H1 (cell line): ENCODE results near the gene PNMA1. TPM values are rescaled to one million over a fixed set of nuclear protein-coding genes. Genes with fewer than 3 reads are reported as not detected.

ENCODE experiments used
- CTCF ChIA-PET: fragments of 300-600 bp; sonication (Branson Sonifier 250); formaldehyde crosslinking; loops from one replicate; lab custom pipeline; 2021; ENCODE audit not compliant: partially characterized antibody; lab: Charles Lee
- POLR2A ChIA-PET: fragments of 300-600 bp; sonication (Branson Sonifier 250); formaldehyde crosslinking; loops from one replicate; lab custom pipeline; 2021; ENCODE audit warnings: inconsistent platforms; ENCODE audit not compliant: partially characterized antibody; lab: Charles Lee
- DNase-seq, 2 experiments: peaks; one replicate each; pipeline versions ENCODE4 v3.0.0 to v3.0.0-alpha.2; 2010 to 2022; ENCODE audit warnings: low spot score in 2 of 2, low read depth in 1 of 2, mixed read lengths in 1 of 2
- FAIRE-seq: peaks from 2 replicates; lab custom pipeline; 2011; peaks lifted over from hg19 to GRCh38; lab: Jason Lieb, UNC
- H2AFZ ChIP-seq: 2 replicates; pipeline ENCODE4 v1.8.1; 2012; ENCODE audit warnings: low read length, inconsistent platforms
- H2AK5ac ChIP-seq: 2 replicates; pipeline ENCODE4 v1.6.1; 2013; ENCODE audit warnings: low read depth, low read length
- H2BK120ac ChIP-seq: replicated peaks from 2 replicates; pipeline ENCODE3; 2013; ENCODE audit warnings: low read depth, low read length, inconsistent platforms
- H2BK12ac ChIP-seq: 2 replicates; pipeline ENCODE4 v1.6.1; 2013; ENCODE audit warnings: low read depth, low read length
- H2BK15ac ChIP-seq: 2 replicates; pipeline ENCODE4 v1.6.1; 2013; ENCODE audit warnings: low read length
- H2BK20ac ChIP-seq: 2 replicates; pipeline ENCODE4 v1.6.1; 2013; ENCODE audit warnings: low read length
- H2BK5ac ChIP-seq: 2 replicates; pipeline ENCODE4 v1.6.1; 2013; ENCODE audit warnings: low read depth, low read length
- H3K14ac ChIP-seq: 2 replicates; pipeline ENCODE4 v1.6.1; 2013; ENCODE audit warnings: inconsistent platforms; ENCODE audit not compliant: insufficient read length
- H3K18ac ChIP-seq: 2 replicates; pipeline ENCODE4 v1.6.1; 2013; ENCODE audit warnings: low read length; ENCODE audit errors: extremely low read depth
- H3K23ac ChIP-seq: 2 replicates; pipeline ENCODE4 v1.6.1; 2013; ENCODE audit warnings: inconsistent platforms; ENCODE audit not compliant: insufficient read length
- H3K23me2 ChIP-seq: 2 replicates; pipeline ENCODE4 v1.6.1; 2013; ENCODE audit warnings: low read depth, low read length
- H3K27ac ChIP-seq: 2 replicates; pipeline ENCODE4 v1.6.1; 2011; ENCODE audit warnings: low read depth, low read length, inconsistent platforms
- H3K27me3 ChIP-seq, 4 experiments: replicated peaks in 1 of 4; 1 replicate in 1 of 4; 2 replicates in 3 of 4; pipeline versions ENCODE4 v1.6.1 to v1.8.1; 2011 to 2013; ENCODE audit warnings: low read length in 3 of 4, mild to moderate bottlenecking in 3 of 4, inconsistent platforms in 2 of 4, mixed read lengths in 2 of 4, moderate library complexity in 1 of 4; ENCODE audit not compliant: control insufficient read depth in 3 of 4, insufficient read depth in 3 of 4; ENCODE audit errors: extremely low read depth in 1 of 4
- H3K36me3 ChIP-seq, 4 experiments: 2 replicates each; pipeline versions ENCODE4 v1.6.1 to v1.8.1; 2011 to 2013; ENCODE audit warnings: mild to moderate bottlenecking in 4 of 4, low read length in 3 of 4, moderate library complexity in 2 of 4, control low read depth in 1 of 4, inconsistent platforms in 1 of 4; ENCODE audit not compliant: insufficient read depth in 4 of 4, control insufficient read depth in 2 of 4
- H3K4ac ChIP-seq: replicated peaks from 2 replicates; pipeline ENCODE3; 2013; ENCODE audit warnings: low read length, low read depth, mixed read lengths, inconsistent platforms; ENCODE audit not compliant: insufficient read length
- H3K4me1 ChIP-seq, 4 experiments: replicated peaks in 1 of 4; 1 replicate in 1 of 4; 2 replicates in 3 of 4; pipeline versions ENCODE4 v1.6.1 to v1.8.1; 2011 to 2013; ENCODE audit warnings: low read length in 3 of 4, inconsistent platforms in 2 of 4, mixed read lengths in 1 of 4; ENCODE audit not compliant: insufficient read depth in 4 of 4, control insufficient read depth in 3 of 4
- H3K4me2 ChIP-seq, 2 experiments: 2 replicates each; pipeline versions ENCODE4 v1.6.1 to v1.8.1; 2011 to 2013; ENCODE audit warnings: low read depth in 2 of 2, low read length in 2 of 2, control low read depth in 1 of 2, inconsistent platforms in 1 of 2, mild to moderate bottlenecking in 1 of 2; ENCODE audit not compliant: insufficient read depth in 1 of 2
- H3K4me3 ChIP-seq, 4 experiments: fragments of 200-600, 300-600 bp in 1 of 4; sonication (generic), shearing (Covaris generic), sonication (Bioruptor Twin) in 1 of 4; 2 replicates each; pipeline versions ENCODE4 v1.5.1 to v1.8.1; 2011 to 2016; ENCODE audit warnings: low read length in 4 of 4, low read depth in 3 of 4, control low read depth in 2 of 4, inconsistent platforms in 2 of 4, mild to moderate bottlenecking in 2 of 4, mixed read lengths in 1 of 4, moderate library complexity in 1 of 4; ENCODE audit not compliant: insufficient read depth in 2 of 4; ENCODE audit errors: extremely low read depth in 1 of 4
- H3K56ac ChIP-seq: replicated peaks from 2 replicates; pipeline ENCODE3; 2013; ENCODE audit warnings: low read depth, mild to moderate bottlenecking, mixed read lengths, low read length, inconsistent platforms; ENCODE audit not compliant: insufficient read length
- H3K79me1 ChIP-seq: 2 replicates; pipeline ENCODE4 v1.6.1; 2013; ENCODE audit warnings: low read depth, low read length, control low read depth
- H3K79me2 ChIP-seq, 2 experiments: 2 replicates each; pipeline versions ENCODE4 v1.6.1 to v1.8.1; 2012 to 2013; ENCODE audit warnings: low read length in 2 of 2, mild to moderate bottlenecking in 2 of 2, inconsistent platforms in 1 of 2; ENCODE audit not compliant: insufficient read depth in 2 of 2, control insufficient read depth in 1 of 2
- H3K9ac ChIP-seq, 4 experiments: replicated peaks in 1 of 4; 1 replicate in 1 of 4; 2 replicates in 3 of 4; pipeline versions ENCODE4 v1.6.1 to v1.8.1; 2011 to 2013; ENCODE audit warnings: low read depth in 3 of 4, low read length in 3 of 4, control low read depth in 2 of 4, mild to moderate bottlenecking in 2 of 4, moderate library complexity in 2 of 4, inconsistent platforms in 1 of 4; ENCODE audit errors: extremely low read depth in 1 of 4
- H3K9me3 ChIP-seq, 2 experiments: 2 replicates each; pipeline versions ENCODE4 v1.6.1 to v1.8.1; 2012 to 2013; ENCODE audit warnings: mild to moderate bottlenecking in 2 of 2, moderate library complexity in 2 of 2, control low read depth in 1 of 2, inconsistent platforms in 1 of 2, low read depth in 1 of 2, low read length in 1 of 2, mixed read lengths in 1 of 2; ENCODE audit not compliant: insufficient read depth in 2 of 2
- H4K20me1 ChIP-seq, 2 experiments: replicated peaks in 1 of 2; 2 replicates each; pipeline versions ENCODE3 to v1.8.1; 2011 to 2013; ENCODE audit warnings: inconsistent platforms in 2 of 2, low read length in 2 of 2, mild to moderate bottlenecking in 1 of 2; ENCODE audit not compliant: insufficient read depth in 2 of 2, control insufficient read depth in 1 of 2
- H4K5ac ChIP-seq: 2 replicates; pipeline ENCODE4 v1.6.1; 2013; ENCODE audit warnings: low read length, low read depth, mixed read lengths, inconsistent platforms; ENCODE audit not compliant: insufficient read length
- H4K8ac ChIP-seq: 2 replicates; pipeline ENCODE4 v1.8.0; 2013; ENCODE audit warnings: mild to moderate bottlenecking, moderate library complexity, low read length, inconsistent platforms; ENCODE audit not compliant: insufficient read depth; ENCODE audit errors: extremely low read depth
- H4K91ac ChIP-seq: replicated peaks from 2 replicates; pipeline ENCODE3; 2013; ENCODE audit warnings: low read length, mixed read lengths, inconsistent platforms; ENCODE audit not compliant: insufficient read length
- ASH2L ChIP-seq: fragments of 200-600, 300-600 bp; sonication (generic); IDR thresholded peaks from one replicate; pipeline ENCODE4 v1.7.1; 2017; ENCODE audit warnings: low read length
- GTF2F1 ChIP-seq: IDR thresholded peaks from 2 replicates; pipeline ENCODE4 v1.6.1; 2012; ENCODE audit warnings: low read depth, low read length, improper control_type of control experiment, borderline replicate concordance
- MAFK ChIP-seq: IDR thresholded peaks from 2 replicates; pipeline ENCODE4 v1.6.1; 2012; ENCODE audit warnings: low read depth, mild to moderate bottlenecking, improper control_type of control experiment, low read length
- TEAD4 ChIP-seq: IDR thresholded peaks from 2 replicates; pipeline ENCODE4 v1.6.1; 2012; ENCODE audit warnings: low read depth, low read length, inconsistent platforms, mixed read lengths
- WGBS, 2 experiments: shearing (Covaris generic) in 1 of 2; methylation state at CpG; one replicate each; pipeline versions ENCODE4 v1.1.6 to v1.1.7; 2013 to 2015; ENCODE audit warnings: low lambda C conversion rate in 2 of 2, mixed read lengths in 2 of 2, inconsistent platforms in 1 of 2, low coverage in 1 of 2, missing lambda C conversion rate in 1 of 2; ENCODE audit not compliant: insufficient replicate concordance in 2 of 2, insufficient coverage in 1 of 2, insufficient read length in 1 of 2; ENCODE audit errors: extremely low coverage in 1 of 2, missing lambda C conversion rate in 1 of 2; 5-methylcytosine and 5-hydroxymethylcytosine counted together
- polyA plus RNA-seq, 7 experiments: library from polyadenylated mRNA; depleted of rRNA in 3 of 7; stranded (reverse) in 5 of 7; unstranded in 2 of 7; fragments of >200 nt in 5 of 7; fragments of 200-250 nt in 2 of 7; gene quantifications; 1 replicate in 5 of 7; 2 replicates in 1 of 7; 4 replicates in 1 of 7; pipeline versions ENCODE4 v1.2.1 to v1.2.3, GENCODE V29; 2011 to 2013; ENCODE audit warnings: missing spikeins in 2 of 7, mixed read lengths in 2 of 7
- total RNA-seq: library from RNA; stranded (reverse); fragmentation: NEBNext Ultra II Directional; extraction: Animal tissue kit (Norgen Biotek cat#: 25700); gene quantifications from 2 replicates; pipeline ENCODE4 v1.2.1, GENCODE V29; 2021

PNMA1 gene
- total and polyA plus RNA-seq, 2 of the 8 experiments (the other 6 are each of a cell fraction or from before 2014, with no cell fraction given) = 15.8 to 52.7 TPM

DNA sequence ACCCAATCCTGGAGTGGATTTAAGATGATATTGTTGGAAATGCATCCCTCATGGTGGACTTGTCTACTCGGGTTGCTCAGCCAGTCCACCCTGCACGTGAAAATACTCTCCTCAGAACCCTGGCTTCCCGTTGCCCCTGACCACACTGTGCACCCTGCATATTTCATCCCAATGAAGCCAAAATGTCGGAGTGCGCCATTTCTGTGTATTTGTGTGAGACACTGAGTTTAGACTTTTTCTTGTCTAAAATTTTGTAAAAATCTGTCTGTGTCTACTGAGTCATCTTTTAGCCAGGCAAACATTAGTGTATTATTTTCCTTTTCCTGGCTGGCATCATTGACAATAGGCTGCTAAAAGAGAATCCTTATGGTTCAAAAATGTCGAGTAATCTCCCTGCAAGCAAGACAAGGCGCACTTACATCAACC, 485 bp upstream of the PNMA1 start:
- H3K4me2 ChIP-seq = peak overlapping the region; percentile 85 to 99
- H3K4ac ChIP-seq = no peak overlapping the region
- H3K56ac ChIP-seq = no peak overlapping the region
- peaks cover 36% of the 10 kb centered on the region for H3K23me2 ChIP-seq
- H4K91ac ChIP-seq = no peak overlapping the region
- H3K4me1 ChIP-seq = peaks cover 4 to 27% (median 18%) of the 10 kb centered on the region in 4 experiments
- DNase-seq (no peak), FAIRE-seq (no peak)
- H2AFZ ChIP-seq = no peak overlapping the region
- no peak overlapping the region for H2BK12ac ChIP-seq
- no peak overlapping the region for H3K27ac ChIP-seq
- no peak overlapping the region for H3K9ac ChIP-seq
- H2BK20ac ChIP-seq = no peak overlapping the region
- no peak overlapping the region for H4K8ac ChIP-seq
- no peak overlapping the region for H4K5ac ChIP-seq
- H3K79me1 ChIP-seq = peaks cover 13% of the 10 kb centered on the region
- no peak overlapping the region for H2AK5ac ChIP-seq
- H2BK120ac ChIP-seq = no peak overlapping the region
- 53% methylated on average over 7 of the region's 7 CpGs; no CpG with 5 or more reads in 1 of the 2 experiments for WGBS, 2 experiments
- peaks cover 12 to 18% of the 10 kb centered on the region in 2 experiments for H4K20me1 ChIP-seq
- H3K14ac ChIP-seq = no peak overlapping the region
- no peak overlapping the region for H2BK5ac ChIP-seq
- H3K23ac ChIP-seq = no peak overlapping the region
- H3K18ac ChIP-seq = no peak overlapping the region
- 0 out of 8 replicates have a peak, but pooled peaks cover 0 to 3% (median 0%) of the 10 kb centered on the region in 4 experiments for H3K36me3 ChIP-seq
- peaks cover 0 to 6% (median 2%) of the 10 kb centered on the region in 4 experiments; a peak in 3 of 7 replicates for H3K27me3 ChIP-seq
- peaks cover 5 to 33% of the 10 kb centered on the region in 2 experiments for H3K79me2 ChIP-seq
- no peaks in the 10 kb centered on the region for H3K9me3 ChIP-seq
- ChIA-PET CTCF (no interaction called here), POLR2A (interaction anchor here (0.8 to 2.3 kb wide), 4 partner anchors 8 to 136 kb away, joined by 3 to 15 read pairs (median 10); a partner anchor contains a TSS)
- peak overlapping the region; percentile 48 to 98 (median 70); a peak in 7 of 8 replicates for H3K4me3 ChIP-seq
- no peak overlapping the region for H2BK15ac ChIP-seq
- TF ChIP-seq ASH2L = peak; percentile 2
- no peak for TF ChIP-seq TEAD4
- no peak for TF ChIP-seq GTF2F1
- TF ChIP-seq MAFK = no peak
